Endothelial cell of umbilical vein (primary cell): Measurements from ENCODE around the gene MTG1. TPM values are rescaled to one million over a fixed set of nuclear protein-coding genes. Genes with fewer than 3 reads are reported as not detected.

Experiments used
- BruUV-seq: library from RNA; stranded (reverse); fragments of 400-500 nt; replicated peaks from 2 replicates; lab custom pipeline; 2021; lab: Mats Ljungman, UMichigan
- CTCF ChIA-PET: fragments of 300-600, 350-600 bp; sonication (Branson Sonifier 250); formaldehyde crosslinking; loops from one replicate; lab custom pipeline; 2021; ENCODE audit warnings: antibody characterized with exemption, inconsistent platforms; lab: Charles Lee
- POLR2A ChIA-PET: fragments of 300-600, 350-600 bp; sonication (Branson Sonifier 250); formaldehyde crosslinking; loops from one replicate; lab custom pipeline; 2021; ENCODE audit warnings: antibody characterized with exemption, inconsistent platforms; lab: Charles Lee
- DNase-seq: peaks from one replicate; pipeline ENCODE4 v3.0.0-alpha.2; 2011; ENCODE audit warnings: low read depth, low spot score
- FAIRE-seq: peaks from 2 replicates; lab custom pipeline; 2011; peaks lifted over from hg19 to GRCh38; lab: Jason Lieb, UNC
- H2AFZ ChIP-seq: 2 replicates; pipeline ENCODE4 v1.6.0; 2012; ENCODE audit warnings: low read depth, low read length, control low read depth, inconsistent platforms
- H3K27ac ChIP-seq: 2 replicates; pipeline ENCODE4 v1.5.1; 2011; ENCODE audit warnings: low read depth, mild to moderate bottlenecking, control low read depth, low read length, moderate library complexity; ENCODE audit not compliant: insufficient read depth
- H3K27me3 ChIP-seq, 2 experiments: 2 replicates each; pipeline versions ENCODE4 v1.6.0 to v1.6.1; 2011; ENCODE audit warnings: low read length in 2 of 2, mixed read lengths in 1 of 2; ENCODE audit not compliant: control insufficient read depth in 2 of 2, insufficient read depth in 2 of 2
- H3K36me3 ChIP-seq, 2 experiments: 2 replicates in 1 of 2; 3 replicates in 1 of 2; pipeline ENCODE4 v1.5.1; 2011; ENCODE audit warnings: low read length in 2 of 2, mild to moderate bottlenecking in 1 of 2, moderate library complexity in 1 of 2; ENCODE audit not compliant: control insufficient read depth in 2 of 2, insufficient read depth in 2 of 2; ENCODE audit errors: extremely low read depth in 1 of 2
- H3K4me1 ChIP-seq: 3 replicates; pipeline ENCODE4 v1.5.1; 2011; ENCODE audit warnings: mild to moderate bottlenecking, low read length; ENCODE audit not compliant: control insufficient read depth, insufficient read depth; ENCODE audit errors: extremely low read depth
- H3K4me2 ChIP-seq: 2 replicates; pipeline ENCODE4 v1.6.1; 2011; ENCODE audit warnings: low read length, control low read depth, mixed read lengths; ENCODE audit not compliant: insufficient read depth
- H3K4me3 ChIP-seq, 3 experiments: fragments of 200-600 bp in 1 of 3; sonication (generic), shearing (Covaris generic) in 1 of 3; replicated peaks in 1 of 3; 2 replicates each; pipeline ENCODE4 v1.5.1; 2011 to 2016; ENCODE audit warnings: control low read depth in 3 of 3, low read length in 3 of 3, mild to moderate bottlenecking in 2 of 3, inconsistent platforms in 1 of 3, low read depth in 1 of 3, moderate library complexity in 1 of 3; ENCODE audit not compliant: insufficient read depth in 1 of 3
- H3K79me2 ChIP-seq: 2 replicates; pipeline ENCODE4 v1.6.0; 2012; ENCODE audit warnings: low read length, inconsistent platforms; ENCODE audit not compliant: control insufficient read depth, insufficient read depth
- H3K9ac ChIP-seq: replicated peaks from 2 replicates; pipeline ENCODE3; 2011; ENCODE audit warnings: low read length, control low read depth; ENCODE audit not compliant: insufficient read depth; ENCODE audit errors: extremely low read depth
- H3K9me1 ChIP-seq: replicated peaks from 3 replicates; pipeline ENCODE4 v1.6.0; 2011; ENCODE audit warnings: mild to moderate bottlenecking, low read length; ENCODE audit not compliant: control insufficient read depth, insufficient read depth; ENCODE audit errors: extremely low read depth
- H3K9me3 ChIP-seq: replicated peaks from 2 replicates; pipeline ENCODE4 v1.5.1; 2012; ENCODE audit warnings: low read length, inconsistent platforms; ENCODE audit not compliant: control insufficient read depth, insufficient read depth
- H4K20me1 ChIP-seq: replicated peaks from 2 replicates; pipeline ENCODE3; 2011; ENCODE audit warnings: mild to moderate bottlenecking, low read length; ENCODE audit not compliant: control insufficient read depth, insufficient read depth; ENCODE audit errors: extremely low read depth
- EZH2 ChIP-seq: IDR thresholded peaks from 2 replicates; pipeline ENCODE4 v1.6.1; 2012; ENCODE audit warnings: borderline replicate concordance, low read depth, mild to moderate bottlenecking, moderate library complexity, low read length, inconsistent platforms; ENCODE audit not compliant: severe bottlenecking
- FOS ChIP-seq: IDR thresholded peaks from 2 replicates; pipeline ENCODE4 v1.6.1; 2011; ENCODE audit warnings: mild to moderate bottlenecking, low read length, moderate library complexity, borderline replicate concordance; ENCODE audit not compliant: insufficient read depth
- GATA2 ChIP-seq: IDR thresholded peaks from 2 replicates; pipeline ENCODE4 v1.7.0; 2011; ENCODE audit warnings: low read depth, mild to moderate bottlenecking, moderate library complexity, mixed read lengths, low read length; ENCODE audit not compliant: insufficient read length, insufficient read depth
- JUN ChIP-seq: IDR thresholded peaks from 2 replicates; pipeline ENCODE4 v1.6.1; 2011; ENCODE audit warnings: borderline replicate concordance, low read depth; ENCODE audit not compliant: insufficient read length, insufficient read depth
- MYC ChIP-seq: IDR thresholded peaks from one replicate; pipeline ENCODE4 v1.6.1; 2011; ENCODE audit warnings: mild to moderate bottlenecking, low read depth, low read length
- POLR2A ChIP-seq: IDR thresholded peaks from 2 replicates; pipeline ENCODE4 v1.6.1; 2012; ENCODE audit warnings: low read depth, mild to moderate bottlenecking, control low read depth, low read length
- POLR2AphosphoS5 ChIP-seq: IDR thresholded peaks from 2 replicates; pipeline ENCODE4 v1.6.1; 2012; ENCODE audit warnings: low read depth, mild to moderate bottlenecking, control low read depth, low read length, moderate library complexity; ENCODE audit not compliant: insufficient read depth
- dilution Hi-C: fragments of 300-500 bp; cut with MboI; formaldehyde crosslinking; loops from one replicate; pipeline ENCODE4 v1.15.0; 2019; ENCODE audit warnings: low sequenced_read_pairs; ENCODE audit not compliant: extremely low pct_ligation_motif_present
- intact Hi-C: fragments of 100-400 bp; cut with micrococcal nuclease; formaldehyde crosslinking; loops from one replicate; pipeline ENCODE4 v1.10.0; 2022
- polyA plus RNA-seq, 4 experiments: library from polyadenylated mRNA; depleted of rRNA in 3 of 4; stranded (reverse) in 3 of 4; unstranded in 1 of 4; fragments of >200 nt; gene quantifications; 2 replicates each; pipeline versions ENCODE4 v1.2.1 to v1.2.3, GENCODE V29; 2011 to 2012; ENCODE audit warnings: missing spikeins in 1 of 4
- total RNA-seq: library from RNA; stranded (reverse); gene quantifications from 2 replicates; pipeline ENCODE4 v1.2.3, GENCODE V29; 2021
- TF ChIP-seq, protein P1 (sequence below): IDR thresholded peaks from 2 replicates; pipeline ENCODE4 v1.6.1; 2011; ENCODE audit not compliant: insufficient read depth, insufficient read length
- TF ChIP-seq, protein P2 (sequence below), 2 donors: IDR thresholded peaks; 1 replicate in 1 of 2; 2 replicates in 1 of 2; pipeline ENCODE4 v1.5.1; 2011; ENCODE audit warnings: low read length in 2 of 2, mild to moderate bottlenecking in 2 of 2, moderate library complexity in 2 of 2, control low read depth in 1 of 2, inconsistent platforms in 1 of 2, low read depth in 1 of 2; ENCODE audit not compliant: insufficient read depth in 1 of 2; ENCODE audit errors: extremely low read depth in 1 of 2

Gene MTG1
- total and polyA plus RNA-seq, 2 donors (not counting 3 experiments of a cell fraction or from before 2014, with no cell fraction given) = 66.5 to 91.6 TPM

DNA sequence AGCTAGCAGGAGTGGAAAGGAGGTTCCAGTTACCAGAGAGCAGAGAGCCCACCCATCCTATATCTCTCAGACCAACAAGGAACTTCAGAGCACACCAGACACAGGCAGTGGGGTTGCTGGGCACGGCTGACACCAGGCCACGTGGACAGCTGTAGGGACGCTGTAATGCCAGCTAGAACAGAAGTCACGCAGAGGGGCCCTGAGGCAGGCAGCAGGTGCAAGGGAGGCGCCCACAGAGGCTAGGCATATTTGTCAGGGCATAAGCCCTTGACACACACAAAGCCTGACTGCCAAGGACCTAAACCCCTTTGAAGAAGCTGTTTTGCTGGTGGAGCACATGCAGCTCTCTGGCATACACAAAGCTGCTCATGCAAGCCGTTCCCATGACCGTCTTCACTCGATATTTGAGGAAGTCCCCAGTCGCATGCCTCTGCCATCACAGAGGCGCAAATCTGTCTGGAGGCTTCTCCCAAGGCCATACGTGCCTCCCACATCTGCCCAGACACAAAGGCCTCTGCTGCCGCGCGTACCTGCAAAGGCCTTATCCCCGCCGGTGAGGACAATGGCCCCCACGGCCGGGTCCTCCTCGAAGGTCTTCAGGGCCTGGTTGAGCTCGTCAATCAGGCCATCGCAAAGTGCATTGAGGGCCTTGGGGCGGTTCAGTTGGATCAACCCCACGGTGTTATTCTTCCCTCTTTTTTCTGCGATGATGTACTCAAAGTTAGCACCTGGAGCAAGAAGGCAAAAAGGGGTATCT lies 23.7 kb upstream of the MTG1 start:
- intact Hi-C loops = loop anchor here (5.0 kb wide), 1 partner anchor 63 kb away; the partner anchor contains the start of genes TUBGCP2 and ZNF511
- no peaks in the 10 kb centered on the region for H3K9me3 ChIP-seq
- no TSS peak for BruUV-seq

More for the DNA sequence above, 23.7 kb upstream of the MTG1 start:
- Histone ChIP-seq H3K9me1 (no peaks in the 10 kb centered on the region), H3K36me3 (peaks cover 2 to 35% of the 10 kb centered on the region in 2 experiments), H3K27ac (no peak overlapping the region), H2AFZ (no peak overlapping the region), H3K4me1 (peaks cover 7% of the 10 kb centered on the region), H3K9ac (no peak overlapping the region), H3K4me2 (no peak overlapping the region), H3K79me2 (peaks cover 2% of the 10 kb centered on the region), H3K4me3 (no peak overlapping the region), H3K27me3 (no peaks in the 10 kb centered on the region), H4K20me1 (no peaks in the 10 kb centered on the region)
- DNase-seq (no peak), FAIRE-seq (no peak)
- ChIA-PET POLR2A (no interaction called here), CTCF (interaction anchor here (0.8 kb wide), 1 partner anchor 49 kb away, joined by 3 read pairs; no protein-coding TSS in a partner anchor)
- no peak for TF ChIP-seq POLR2A
- TF ChIP-seq EZH2 = no peak
- no peak for TF ChIP-seq POLR2AphosphoS5
- TF ChIP-seq, protein P1, sequence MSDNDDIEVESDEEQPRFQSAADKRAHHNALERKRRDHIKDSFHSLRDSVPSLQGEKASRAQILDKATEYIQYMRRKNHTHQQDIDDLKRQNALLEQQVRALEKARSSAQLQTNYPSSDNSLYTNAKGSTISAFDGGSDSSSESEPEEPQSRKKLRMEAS = no peak
- no peak for TF ChIP-seq JUN
- TF ChIP-seq, protein P2, sequence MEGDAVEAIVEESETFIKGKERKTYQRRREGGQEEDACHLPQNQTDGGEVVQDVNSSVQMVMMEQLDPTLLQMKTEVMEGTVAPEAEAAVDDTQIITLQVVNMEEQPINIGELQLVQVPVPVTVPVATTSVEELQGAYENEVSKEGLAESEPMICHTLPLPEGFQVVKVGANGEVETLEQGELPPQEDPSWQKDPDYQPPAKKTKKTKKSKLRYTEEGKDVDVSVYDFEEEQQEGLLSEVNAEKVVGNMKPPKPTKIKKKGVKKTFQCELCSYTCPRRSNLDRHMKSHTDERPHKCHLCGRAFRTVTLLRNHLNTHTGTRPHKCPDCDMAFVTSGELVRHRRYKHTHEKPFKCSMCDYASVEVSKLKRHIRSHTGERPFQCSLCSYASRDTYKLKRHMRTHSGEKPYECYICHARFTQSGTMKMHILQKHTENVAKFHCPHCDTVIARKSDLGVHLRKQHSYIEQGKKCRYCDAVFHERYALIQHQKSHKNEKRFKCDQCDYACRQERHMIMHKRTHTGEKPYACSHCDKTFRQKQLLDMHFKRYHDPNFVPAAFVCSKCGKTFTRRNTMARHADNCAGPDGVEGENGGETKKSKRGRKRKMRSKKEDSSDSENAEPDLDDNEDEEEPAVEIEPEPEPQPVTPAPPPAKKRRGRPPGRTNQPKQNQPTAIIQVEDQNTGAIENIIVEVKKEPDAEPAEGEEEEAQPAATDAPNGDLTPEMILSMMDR (IDR thresholded peaks at IDR 0.05; ENCODE audit: extremely low read depth in 1 of 2, insufficient read depth in 1 of 2, low read depth in 1 of 2, low read length in 2 of 2) = no peak
- TF ChIP-seq GATA2 = no peak
- no peak for TF ChIP-seq FOS
- no peak for TF ChIP-seq MYC
- dilution Hi-C loops = no loop called here
